ENCODE results near the gene MCM3AP.
"Not testable (repeated sequence)": the region's sequence is repeated elsewhere in the genome, so short reads cannot be mapped to it uniquely, and the experiment has no call there.

The MCM3AP gene

DNA sequence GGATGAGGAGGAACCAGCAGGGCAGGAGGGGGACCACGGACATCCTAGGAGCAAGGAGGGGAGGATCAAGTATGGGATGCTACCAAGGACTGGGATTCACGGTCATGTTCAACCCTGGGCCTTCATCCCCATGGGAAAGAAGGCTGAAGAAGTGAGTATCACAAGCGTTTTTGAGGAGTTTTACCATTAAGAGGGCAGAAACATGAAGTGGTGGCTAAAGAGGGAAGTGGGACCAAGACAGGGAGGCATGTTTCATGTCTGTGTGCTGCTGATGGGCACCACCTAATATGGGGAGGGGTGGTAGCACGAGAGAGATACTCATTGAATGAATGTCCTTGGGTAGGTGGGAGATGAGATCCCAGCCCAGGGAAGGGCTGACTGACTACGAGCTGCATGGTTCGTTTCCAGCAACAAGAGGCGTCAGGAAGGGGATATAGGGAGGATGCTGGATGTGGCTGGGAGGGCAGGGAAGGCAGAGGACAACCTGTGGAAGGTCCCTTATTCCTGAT lies 45.5 kb downstream of the MCM3AP start:
- no peak for DNase-seq

DNA sequence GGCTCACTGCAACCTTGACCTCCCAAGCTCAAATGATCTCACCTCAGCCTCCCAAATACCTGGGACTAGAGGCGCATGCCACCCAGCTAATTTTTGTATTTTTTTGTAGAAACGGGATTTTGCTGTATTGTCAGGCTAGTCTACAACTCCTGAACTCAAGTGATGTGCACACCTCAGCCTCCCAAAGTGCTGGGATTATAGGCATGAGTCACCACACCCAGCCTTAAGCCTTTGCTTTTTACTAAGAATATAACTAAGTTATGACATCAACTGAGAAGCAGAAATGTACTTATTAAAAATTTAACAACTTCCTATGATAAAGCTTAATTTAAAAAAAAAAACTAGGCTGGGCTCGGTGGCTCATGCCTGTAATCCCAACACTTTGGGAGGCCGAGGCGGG lies 47.9 kb downstream of the MCM3AP start:
- DNase-seq = no peak

DNA sequence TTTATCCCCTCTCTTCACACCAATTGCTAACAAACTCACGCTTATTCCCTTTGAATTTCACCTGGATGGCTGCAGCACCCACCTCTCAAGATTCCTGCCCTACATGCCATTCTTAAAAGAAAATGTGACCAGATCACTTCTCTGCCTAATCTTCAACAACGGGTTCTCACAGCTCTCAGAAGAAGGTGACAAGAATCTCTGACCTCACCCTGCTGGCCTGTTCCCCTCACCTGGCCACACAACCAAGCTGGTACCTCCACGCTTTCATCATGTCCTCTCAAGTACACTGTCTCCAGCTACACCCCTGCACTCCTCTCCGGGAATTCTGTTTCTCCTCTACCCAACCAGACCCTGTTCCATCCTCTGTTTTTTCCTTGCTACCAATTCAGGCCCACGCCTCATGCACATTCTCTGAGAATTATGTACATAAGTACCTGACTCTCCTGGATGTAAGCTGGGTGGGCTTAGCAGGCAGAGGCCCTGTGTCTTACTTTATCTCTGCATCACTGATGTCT lies 50.9 kb downstream of the MCM3AP start:
- DNase-seq = no peak

DNA sequence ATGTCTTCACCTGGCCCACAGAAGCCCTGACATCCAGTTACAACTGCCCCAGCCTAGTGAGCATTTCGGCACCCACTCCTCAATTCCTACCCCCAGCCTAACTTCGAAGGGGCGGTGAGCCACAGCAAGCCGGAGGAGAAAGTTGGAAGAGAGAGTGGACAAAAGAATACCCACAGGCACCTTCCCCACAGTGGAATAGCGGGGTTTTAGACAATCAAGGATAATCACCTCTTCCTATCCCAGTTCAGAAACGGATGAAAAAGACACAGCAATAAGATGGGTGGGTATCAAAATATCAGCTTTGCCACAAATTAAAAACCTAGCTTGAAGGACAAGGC lies 55.5 kb downstream of the MCM3AP start:
- no peak for DNase-seq

DNA sequence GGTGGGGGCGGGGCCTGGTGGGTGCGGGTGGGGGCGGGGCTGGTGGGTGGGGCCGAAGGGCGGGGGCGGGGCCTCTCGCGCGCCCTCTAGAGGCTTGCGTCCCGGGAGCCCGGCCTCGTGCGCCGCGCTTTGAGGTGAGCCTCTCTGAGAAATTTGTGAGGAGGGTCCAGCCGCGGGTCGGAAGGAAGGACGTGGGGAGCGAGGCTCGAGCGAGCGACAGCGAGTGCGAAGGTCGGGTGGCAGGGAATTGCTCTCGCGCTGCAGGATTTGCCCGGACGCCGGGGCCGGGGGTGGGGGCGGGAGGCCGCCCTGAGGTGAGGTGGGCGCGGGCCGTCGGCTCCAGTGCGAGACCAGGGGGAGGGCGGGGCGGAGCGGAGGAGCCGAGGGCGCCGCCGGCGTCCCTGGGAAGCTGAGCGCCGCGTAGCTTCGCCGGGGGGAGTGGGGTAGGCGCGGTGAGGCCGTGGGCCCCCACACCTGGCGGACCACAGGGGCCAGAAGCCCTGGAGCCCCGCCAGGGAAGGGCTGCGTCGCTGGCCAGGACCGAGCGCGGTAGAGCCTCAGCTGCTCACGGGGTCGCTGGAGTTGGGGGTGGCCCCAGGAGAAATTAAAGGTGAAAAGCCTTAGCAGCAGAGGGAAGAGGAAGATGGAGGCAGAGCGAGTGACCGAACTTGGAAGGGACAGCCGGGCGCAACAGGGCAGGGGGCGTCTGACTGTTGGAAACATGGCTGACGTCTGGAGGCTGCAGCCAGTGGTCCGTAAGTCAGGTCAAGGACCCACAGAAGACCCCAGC lies 56.1 kb downstream of the MCM3AP start:
- DNase-seq = peak; percentile 32 to 46

DNA sequence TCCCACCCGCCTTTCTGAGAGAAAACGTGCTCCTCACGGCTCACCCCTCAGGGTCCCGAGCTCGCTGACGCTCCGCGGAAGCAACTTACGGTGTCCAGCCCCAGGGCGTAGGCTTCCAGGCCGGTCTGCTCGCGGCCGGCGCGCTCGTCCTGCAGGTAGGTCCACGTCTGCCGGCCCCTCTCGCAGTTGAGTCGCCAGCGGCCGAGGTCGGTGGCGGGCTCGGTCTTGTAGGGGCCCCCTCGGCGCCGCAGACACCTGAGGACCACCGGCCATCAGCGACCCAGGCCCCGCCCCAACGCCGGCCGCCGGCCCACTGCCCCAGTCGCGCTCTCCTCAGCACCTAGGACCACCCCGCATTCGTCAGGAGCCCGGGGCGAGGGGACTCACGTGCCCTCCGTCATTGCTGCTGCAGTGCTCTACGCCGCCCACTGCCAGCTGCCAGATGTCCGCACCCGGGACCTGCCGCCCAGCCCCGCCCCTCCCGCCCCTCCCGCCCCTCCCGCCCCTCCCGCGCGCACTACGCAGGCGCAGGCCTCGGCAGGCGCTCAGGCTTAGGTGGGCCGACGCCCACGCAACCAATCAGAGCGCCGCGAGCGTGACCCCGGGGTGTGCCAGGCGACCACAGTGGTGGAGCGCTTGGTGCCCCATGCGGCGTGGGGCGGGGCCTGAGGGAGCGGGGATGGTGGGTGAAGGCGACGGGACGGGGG lies 56.9 kb downstream of the MCM3AP start, which contains the start of gene LSS:
TSS of gene LSS (minus strand) at position 430 of the 707 bp plus-strand sequence. CDS start at position 401, 29 bp downstream.
- DNase-seq = peak; percentile 95 to 97

DNA sequence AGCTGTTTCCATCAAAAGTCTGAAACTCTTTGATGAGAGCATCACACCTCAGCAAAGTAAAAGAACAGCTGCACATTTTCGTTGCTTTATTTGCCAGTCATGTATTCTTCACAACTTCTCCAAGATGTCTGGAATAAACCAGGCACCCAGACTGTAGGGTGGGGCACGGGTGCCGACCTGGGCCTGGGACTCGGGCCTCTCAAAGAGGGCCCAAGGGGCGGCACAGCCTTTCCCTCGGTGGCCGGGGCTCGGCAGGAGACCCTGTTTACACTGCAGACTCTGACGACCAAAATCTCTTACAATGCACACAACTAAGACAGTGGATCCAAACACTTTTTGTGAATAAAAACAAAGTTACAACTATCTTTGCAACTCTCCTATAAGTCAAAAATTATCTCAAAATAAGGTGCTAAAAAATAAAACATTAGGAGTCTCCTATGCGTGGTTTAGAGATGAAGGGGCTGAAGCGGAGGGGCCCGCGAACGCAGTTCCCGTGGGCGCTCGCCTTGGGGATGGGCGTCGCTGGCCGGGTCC lies 57.5 kb downstream of the MCM3AP start:
- DNase-seq = no peak

DNA sequence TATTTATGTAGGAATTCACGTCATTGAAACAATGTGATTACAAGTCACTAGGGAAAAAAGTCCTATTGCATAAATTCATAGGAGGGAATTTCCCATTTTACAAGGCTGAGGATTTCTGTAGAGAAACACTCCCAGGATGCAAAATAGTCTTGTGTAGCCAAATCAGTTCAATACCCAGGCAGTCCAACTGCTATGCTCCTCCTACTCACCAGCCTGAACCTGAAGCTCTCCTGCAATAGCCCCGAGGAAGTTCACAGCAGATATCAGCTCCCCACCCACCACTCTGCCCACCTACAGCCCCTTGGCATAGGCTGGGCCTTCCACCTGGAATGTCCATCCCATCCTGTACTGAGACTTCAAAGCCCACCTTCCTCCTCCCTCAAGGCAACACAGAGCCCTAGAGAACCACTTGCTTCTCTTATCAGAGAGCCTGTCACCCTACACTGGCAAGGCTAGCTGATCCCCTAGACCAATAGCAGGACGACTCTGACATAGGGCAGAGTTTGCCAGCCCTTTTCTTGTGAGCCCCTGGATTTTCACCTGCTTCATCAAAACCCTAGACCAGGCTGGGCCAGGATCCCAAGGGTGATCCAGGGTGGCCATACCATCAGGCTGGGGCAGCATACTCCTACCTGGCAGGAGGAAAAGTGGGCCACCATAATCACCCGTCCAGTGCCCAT lies 58.4 kb downstream of the MCM3AP start:
- DNase-seq = no peak

DNA sequence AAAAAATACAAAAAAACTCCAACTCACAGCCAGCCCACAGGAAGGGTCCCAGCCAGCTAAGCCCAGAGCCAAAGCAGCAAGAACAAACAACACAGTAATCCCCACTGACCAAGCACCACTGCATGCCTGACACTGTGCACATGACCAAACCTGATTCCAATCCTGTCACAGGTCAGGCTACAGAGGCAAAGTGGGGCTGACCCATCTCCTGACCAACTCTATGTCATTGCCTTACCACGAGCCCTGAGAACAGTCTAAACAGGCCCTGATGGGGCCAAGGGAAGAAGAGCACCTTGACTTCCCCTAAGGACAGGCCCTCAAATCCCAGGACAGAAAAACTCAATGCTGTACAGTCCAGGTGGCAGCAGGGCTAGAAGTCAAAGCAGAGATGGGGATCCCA lies 59.3 kb downstream of the MCM3AP start:
- DNase-seq = no peak

DNA sequence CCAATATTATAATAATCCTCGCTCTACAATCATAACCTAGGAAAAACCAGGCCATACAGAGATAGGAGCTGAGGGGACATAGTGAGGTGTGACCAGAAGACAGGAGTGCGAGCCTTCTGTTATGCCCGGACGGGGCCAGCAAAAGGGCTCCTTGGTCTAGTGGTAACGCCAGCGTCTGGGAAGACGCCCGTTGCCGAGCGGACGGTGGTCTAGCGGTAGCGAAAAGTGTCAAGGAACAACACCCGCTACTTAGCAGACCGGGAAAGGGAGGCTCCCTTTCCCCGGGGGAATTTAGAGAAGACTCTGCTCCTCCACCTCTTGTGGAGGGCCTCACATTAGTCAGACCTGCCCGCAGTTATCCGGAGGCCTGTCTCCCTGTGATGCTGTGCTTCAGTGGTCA lies 61.8 kb downstream of the MCM3AP start:
- DNase-seq = not testable (repeated sequence)

DNA sequence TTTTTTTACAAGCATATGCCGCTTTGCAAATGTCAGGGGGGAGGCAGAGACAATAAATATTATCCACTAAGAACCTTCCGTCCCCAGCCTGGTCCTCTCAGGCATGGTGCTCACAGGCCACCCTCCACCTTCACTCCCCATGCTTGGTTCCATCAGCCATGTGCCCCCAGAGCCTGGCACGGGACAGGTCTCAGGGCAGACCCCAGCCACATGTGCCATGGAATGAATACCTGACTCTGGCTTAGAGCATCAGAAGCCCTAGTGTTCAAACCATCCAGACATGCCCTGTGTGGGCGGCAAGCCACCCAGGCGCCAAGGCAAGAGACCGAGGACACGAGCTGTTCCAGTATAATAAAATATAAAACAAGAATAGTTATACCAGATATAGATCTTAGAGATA lies 62.2 kb downstream of the MCM3AP start:
- no peak for DNase-seq

DNA sequence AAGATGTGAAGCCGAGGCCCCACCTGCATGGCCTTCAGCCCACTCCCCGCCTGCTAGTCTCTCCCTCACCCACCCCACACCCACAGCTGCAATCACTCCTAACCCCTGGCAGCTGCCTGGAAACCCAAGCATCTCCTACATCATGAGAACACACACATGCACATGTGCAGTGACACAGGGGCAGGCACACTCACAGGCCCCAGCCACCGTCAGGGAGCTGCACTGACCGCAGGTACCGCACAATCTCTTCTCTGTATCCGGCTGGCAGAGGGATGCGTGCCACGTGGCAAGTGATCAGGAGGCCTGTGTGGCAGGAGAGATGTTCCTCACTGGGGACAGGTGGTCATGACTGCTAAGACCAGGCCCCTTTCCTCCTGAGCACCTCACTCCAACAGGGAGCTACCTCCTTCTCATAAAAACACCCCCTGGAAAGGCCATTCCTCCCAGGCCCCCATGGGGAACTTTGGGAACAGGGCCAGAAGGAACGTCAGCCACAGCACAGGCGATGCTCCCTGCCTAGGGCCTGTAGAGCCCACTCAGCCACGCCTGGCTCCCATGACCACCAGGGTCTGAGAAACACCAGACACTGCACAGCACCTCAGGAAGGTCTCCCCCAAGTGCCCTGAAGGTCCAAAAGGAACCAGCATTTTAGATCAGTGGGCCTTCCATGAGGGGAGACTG lies 62.8 kb downstream of the MCM3AP start:
- no peak for DNase-seq

DNA sequence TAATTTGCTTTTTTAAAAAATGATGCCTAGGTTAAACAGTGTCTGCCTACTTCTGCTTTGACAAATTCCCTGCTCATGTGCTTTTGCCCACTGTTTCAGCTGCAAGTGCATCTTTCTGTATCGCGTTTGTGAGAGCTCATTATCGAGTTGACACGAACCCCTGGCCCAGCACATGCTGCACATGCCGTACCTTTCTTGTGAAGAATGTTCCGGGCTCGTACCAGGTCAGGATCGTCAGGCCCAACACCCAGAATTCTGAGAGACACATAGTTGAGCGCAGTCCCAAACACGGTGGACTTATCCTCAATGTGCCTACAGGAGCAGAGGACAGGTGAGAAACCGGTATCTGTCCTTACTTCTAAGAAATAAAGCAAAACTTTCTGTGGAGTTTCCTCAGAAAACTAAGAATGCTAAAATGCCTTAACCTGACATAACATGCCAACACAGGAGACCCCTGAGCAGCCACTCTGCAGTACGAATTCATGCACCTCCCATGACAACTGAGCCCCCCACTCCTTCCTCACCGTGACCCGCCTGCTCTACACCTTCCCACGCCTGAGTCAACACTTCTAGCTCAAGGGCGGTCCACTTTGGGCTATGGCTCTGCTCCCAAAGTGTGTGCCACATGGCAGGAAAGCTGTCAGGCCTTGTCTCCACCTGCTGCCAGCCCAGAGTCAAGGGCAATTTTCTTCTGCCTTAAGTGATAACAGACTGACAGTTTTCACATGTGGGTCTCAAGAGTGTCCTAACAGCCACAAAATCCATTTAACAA lies 63.6 kb downstream of the MCM3AP start:
- DNase-seq = no peak

DNA sequence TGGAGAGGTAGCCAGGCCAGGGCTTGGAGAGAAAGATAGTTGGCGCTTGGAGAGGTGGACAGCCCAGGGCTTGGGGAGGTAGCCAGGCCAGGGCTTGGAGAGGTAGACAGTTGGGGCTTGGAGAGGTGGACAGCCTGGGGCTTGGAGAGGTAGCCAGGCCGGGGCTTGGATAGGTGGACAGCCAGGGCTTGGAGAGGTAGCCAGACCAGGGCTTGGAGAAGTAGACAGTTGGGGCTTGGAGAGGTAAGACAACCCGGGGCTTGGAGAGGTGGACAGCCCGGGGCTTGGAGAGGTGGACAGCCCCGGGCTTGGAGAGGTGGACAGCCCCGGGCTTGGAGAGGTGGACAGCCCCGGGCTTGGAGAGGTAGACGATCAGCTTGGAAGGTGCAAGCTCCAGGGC lies 64.6 kb downstream of the MCM3AP start:
- no peak for DNase-seq

DNA sequence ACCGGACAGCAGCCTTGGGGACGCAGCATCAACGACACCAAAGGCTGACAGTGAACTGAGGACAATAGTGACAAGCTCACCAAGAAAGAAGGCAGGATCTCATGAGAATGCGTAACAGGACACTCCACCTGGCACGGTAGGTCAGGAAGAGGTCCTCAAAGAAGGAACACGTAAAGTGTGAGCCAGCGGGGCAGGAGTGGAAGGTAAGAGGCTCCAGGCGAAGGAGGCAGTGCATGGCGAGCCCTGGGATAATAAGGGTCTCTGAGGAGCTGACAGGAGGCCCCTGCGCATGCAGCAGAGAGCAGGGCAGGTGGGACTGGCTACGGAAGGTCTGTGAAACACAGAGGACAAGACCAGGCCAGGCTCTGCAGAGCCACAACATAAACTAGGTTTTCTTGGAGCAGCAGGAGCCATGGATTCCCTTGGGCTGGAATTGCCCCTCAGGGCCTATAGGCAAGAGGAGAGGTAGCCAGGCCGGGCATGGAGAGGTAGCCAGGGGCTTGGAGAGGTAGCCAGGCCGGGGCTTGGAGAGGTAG lies 65.1 kb downstream of the MCM3AP start:
- DNase-seq = no peak

DNA sequence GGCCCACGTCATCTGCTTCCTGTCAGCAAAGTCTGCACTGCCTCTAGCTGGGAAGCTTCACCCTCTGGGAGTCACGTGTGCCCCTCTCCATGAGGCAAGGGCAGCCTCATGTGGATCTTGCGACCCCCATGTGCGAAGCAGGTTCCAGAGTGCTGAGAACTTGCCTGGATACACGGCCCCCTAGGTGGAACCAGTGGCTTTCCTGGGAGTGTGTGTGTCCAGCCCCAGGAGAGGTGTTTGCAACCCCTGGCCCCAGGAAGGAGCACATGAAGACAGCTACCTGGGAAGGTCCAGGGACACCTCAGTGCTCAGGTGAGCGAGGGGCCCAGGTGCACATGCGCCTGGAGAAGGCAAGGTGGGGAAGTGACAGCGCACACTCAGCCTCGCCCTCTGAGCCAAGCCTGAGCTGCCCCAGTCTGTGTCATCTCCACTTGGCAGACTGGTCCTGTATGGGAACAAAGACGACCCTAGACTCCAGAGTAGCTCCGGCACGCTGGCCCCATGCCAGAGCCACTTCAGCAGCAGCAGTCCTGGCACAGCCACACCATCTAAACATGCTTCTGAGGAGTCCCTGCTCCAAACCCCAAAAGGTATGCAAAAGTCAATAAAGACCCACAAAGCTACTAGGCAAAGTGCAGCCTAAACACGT lies 65.7 kb downstream of the MCM3AP start:
- no peak for DNase-seq

DNA sequence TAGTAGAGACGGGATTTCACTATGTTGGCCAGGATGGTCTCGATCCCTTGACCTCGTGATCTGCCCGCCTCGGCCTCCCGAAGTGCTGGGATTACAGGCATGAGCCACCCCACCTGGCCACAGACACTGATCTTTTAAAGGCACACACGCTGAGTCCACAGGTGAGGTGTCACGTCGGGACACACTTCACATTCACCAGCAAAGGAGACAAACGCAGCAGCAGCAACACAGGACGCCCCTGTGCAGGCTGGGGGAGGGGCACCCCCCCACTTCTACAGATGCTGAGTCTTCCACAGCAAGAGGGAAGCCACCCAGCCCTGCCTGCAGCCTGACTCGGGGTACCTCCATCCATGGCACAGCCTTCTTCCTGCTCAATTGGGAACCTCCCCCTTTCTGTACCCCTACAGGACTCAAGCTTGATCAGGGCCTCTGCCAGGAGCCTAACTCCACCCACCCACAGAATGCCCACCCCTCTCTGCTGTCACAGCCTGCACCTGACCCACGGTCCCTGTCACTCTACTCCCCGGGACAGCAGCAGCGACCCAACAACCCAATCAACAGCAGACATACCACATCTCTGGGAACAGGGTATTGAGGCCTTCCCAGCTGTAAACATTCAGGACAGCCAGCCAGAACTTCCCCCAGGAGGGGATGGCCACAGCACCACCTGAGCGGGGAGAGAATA lies 66.4 kb downstream of the MCM3AP start:
- DNase-seq = no peak

DNA sequence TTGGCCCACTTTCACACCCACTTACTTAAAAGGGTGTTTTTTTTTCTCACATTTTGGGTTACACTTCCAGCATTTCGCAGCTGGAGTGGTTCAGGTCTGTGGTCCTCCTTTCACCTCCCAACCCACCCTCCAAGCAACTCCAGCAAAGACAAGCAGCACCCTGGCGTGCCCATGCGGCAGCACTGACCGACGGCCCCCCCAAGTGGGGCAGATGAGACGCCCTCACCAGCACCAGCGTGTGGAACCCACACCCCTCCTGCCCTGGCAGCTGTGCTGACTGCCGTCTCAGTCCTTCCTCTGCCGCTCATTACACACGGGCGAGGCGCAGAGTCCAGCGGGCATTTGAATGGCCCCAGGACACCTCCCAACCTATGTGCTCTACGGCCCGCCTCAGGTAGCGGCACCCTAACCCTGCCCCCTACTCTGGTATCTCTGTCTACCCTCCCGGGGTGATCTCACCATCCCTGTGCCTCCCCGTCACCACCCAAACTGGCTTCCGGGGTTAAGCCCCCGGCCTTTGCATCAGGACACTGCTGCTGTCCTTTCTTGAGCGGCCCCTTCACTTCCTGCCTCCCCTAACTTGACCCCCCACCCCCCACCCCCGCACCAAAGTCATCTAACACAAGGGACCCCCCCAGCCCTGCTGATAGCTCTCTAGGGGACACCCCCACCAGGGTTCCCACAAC lies 67.8 kb downstream of the MCM3AP start:
- DNase-seq = no peak

DNA sequence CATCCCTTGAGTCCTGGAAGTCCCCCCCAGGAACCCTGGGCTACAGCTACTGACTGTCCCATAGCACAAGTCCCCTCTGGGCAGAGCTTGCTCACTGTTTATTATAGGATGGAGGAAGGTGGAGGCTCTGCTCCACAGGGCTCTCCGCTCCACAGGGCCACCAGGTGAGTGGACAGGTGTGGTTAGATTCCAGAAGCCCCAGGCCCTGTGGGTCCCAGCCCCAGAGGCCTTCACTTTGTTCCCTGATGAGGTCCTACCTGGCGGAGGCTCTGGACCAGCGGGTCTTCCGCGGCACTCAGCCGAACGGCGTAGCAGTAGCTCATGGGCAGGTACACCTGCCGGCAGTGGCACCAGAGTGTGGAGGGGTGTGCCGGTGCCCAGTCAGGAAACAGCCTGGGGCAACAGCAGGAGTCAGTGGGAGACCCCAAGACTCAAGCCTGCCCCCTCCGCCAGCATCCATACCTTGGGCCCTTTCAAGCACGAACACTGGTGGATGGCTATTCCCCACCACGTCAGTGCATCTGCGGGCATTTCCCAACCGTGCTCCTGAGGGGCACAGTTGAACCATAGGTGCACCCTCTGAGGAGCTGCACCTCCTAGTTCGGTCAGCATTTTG lies 69.2 kb downstream of the MCM3AP start:
- no peak for DNase-seq

Data from SHP77 (cell line).